ENCODE results near the gene ECT2.
"Not testable (repeated sequence)": the region's sequence is repeated elsewhere in the genome, so short reads cannot be mapped to it uniquely, and the experiment has no call there.

Gene ECT2

DNA sequence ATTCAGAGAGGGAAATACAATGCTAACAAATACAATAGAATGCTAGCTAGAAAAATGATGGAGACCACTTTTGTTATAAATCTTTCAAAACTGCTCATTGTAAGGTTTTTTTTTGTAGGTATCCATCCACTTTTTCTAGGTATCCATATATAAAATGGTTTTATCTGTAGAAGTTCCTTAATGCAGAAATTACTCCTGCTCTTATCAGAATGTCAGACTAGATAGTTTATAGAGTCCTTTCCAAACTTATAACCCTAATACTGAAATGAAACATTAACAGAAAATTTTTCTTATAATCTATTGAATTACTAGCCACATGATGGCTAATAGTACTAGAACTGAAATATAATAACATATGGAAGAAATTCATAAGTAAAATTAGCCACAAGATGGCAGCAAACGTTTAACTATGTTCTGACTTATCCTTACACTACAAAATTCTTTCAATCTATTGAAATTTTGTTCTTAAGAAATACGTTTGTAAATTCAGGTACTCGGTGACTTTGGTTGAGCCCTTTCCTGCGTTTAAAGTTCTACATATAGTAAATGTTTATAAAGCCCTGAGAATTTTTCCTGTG, 58.5 kb downstream of the ECT2 start:
- no peak for DNase-seq (ENCODE audit: low read depth in 2 of 2)

- DNase-seq (ENCODE audit: low read depth in 2 of 2), result no peak
Measured at GRCh38 chr3:172811099-172811498, 60.6 kb downstream of the ECT2 start.

DNA sequence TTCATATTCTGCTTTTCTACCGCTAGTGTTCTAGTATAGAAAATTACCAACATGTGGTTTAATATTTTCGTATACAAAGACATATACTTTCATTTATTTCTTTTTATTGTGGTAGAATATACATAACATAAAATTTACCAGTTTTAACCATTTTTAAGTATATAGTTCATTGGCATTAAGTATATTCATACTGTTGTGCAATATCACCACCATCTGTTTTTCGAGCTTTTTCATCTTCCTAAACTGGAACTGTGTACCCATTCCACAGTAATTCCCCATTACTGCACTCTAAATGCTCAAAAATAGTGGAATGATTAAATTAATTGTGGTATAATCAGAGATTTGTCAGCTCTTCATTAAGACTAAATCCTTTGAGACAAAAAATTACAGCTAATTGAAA, 62.9 kb downstream of the ECT2 start:
- no peak for DNase-seq (ENCODE audit: low read depth in 2 of 2)

- no peak for DNase-seq (ENCODE audit: low read depth in 2 of 2)
Measured at GRCh38 chr3:172814738-172815137, 64.2 kb downstream of the ECT2 start.

DNA sequence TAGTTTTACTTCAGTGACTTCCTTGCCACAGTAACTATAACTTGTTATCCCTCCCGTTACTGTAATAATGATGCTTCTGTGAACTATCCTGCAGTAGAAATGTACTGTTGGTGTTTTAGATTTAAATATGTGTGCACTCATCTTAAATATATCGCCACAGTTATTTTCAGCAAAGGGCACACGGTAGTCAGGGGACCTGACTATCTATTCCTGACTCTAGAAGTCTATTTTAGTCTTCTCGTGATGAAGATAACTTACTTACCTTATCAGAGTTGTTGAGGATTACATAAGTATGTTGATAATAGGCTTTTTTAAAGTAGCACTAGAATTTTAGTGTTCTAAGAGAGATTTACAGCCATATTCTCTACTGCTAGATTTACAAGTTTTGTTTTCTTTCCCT, 65.3 kb downstream of the ECT2 start:
- no peak for DNase-seq (ENCODE audit: low read depth in 2 of 2)

DNA sequence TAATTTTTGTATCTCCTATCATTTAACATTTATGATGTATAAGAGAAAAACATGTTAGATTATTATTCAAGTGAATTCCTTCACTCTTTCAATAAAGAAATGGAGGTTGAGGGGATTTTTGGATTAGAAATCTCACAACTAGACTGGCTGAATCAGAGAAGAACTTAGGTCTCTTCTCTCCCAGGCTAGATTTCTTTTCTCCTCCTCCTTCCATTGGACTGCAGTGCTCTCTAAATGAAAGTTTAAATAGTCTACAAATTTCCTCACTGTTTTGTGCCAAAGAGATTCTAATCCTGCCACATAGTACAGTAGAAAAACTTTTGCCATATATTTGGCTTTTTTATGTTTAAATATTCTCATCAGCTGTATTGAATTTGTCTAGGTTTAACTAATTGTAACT, 65.8 kb downstream of the ECT2 start:
- DNase-seq (ENCODE audit: low read depth in 2 of 2), result no peak

DNA sequence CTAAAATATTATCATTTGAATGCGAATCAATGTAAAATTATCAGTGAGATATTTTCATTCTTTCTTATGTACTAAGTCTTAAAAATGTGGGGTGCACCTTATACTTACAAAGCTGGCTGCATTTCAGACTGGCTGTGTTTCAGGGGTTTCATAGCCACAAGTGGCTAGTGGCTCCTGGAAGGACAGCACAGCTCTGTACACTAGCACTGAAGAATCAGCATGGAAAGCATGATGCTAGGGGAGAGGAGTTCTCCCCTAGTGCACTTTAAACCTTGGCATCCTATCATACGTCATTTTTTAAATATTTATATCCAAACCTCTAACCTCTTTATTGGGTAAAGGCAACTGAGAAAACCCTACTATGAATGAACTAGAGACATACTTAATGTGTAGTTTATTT, 66.4 kb downstream of the ECT2 start:
- no peak for DNase-seq (ENCODE audit: low read depth in 2 of 2)

DNA sequence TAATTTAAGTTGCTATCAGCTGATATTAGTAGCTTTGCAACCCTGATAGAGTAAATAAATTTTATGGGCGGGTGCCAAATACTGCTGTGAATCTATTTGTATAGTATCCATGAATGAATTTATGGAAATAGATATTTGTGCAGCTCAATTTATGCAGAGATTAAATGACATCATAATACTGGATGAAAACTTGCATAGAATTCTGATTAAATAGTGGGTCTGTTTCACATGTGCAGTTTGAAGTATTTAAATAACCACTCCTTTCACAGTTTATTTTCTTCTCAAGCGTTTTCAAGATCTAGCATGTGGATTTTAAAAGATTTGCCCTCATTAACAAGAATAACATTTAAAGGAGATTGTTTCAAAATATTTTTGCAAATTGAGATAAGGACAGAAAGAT, 70.0 kb downstream of the ECT2 start:
- DNase-seq (ENCODE audit: low read depth in 2 of 2), result no peak

GRCh38 chr3:172824229-172824628, 73.7 kb downstream of the ECT2 start:
- no peak for DNase-seq (ENCODE audit: low read depth in 2 of 2)

DNA sequence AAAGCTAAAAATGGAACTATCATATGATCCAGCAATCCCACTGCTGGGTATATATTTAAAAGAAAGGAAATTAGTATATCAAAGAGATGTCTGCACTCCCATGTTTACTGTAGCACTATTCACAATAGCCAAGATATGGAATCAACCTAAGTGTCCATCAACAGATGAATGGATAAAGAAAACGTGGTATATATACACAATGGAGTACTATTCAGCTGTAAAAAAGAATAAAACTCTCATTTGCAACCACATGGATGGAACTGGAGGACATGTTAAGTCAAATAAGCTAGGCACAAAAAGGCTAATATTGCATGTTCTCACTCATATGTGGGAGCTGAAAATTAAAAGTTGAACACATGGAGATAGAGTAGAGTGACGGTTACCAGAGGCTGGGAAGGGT, 76.7 kb downstream of the ECT2 start:
- DNase-seq (ENCODE audit: low read depth in 2 of 2), result not testable (repeated sequence)

- no peak for DNase-seq (ENCODE audit: low read depth in 2 of 2)
Measured at GRCh38 chr3:172832983-172833382, 82.5 kb downstream of the ECT2 start.

GRCh38 chr3:172836390-172836997, 86.0 kb downstream of the ECT2 start:
- no peak for DNase-seq (ENCODE audit: low read depth in 2 of 2)

GRCh38 chr3:172839679-172840078, 89.2 kb downstream of the ECT2 start:
- no peak for DNase-seq (ENCODE audit: low read depth in 2 of 2)

- no peak for DNase-seq (ENCODE audit: low read depth in 2 of 2)
Measured at GRCh38 chr3:172840463-172840862, 89.9 kb downstream of the ECT2 start.

GRCh38 chr3:172840913-172841312, 90.4 kb downstream of the ECT2 start:
- DNase-seq (ENCODE audit: low read depth in 2 of 2), result no peak

DNA sequence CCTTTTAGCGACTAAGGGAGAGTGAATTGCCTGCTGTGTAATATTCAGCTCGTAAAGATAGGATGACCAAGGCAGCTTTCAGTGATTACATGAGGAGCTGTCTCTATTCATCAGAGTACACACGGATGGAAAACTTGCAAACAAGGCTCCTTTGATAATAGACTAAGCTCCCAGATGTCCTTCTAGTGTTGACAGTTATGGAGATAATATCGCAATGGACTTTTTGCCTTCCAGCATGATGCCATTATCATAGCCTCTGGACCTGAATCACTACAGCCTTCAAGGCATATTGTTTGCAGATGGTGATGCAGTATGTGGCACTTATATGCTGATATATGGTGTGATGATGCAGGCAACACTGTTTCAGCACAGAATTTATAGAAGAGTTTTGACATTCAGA, 93.9 kb downstream of the ECT2 start:
- no peak for DNase-seq (ENCODE audit: low read depth in 2 of 2)

DNA sequence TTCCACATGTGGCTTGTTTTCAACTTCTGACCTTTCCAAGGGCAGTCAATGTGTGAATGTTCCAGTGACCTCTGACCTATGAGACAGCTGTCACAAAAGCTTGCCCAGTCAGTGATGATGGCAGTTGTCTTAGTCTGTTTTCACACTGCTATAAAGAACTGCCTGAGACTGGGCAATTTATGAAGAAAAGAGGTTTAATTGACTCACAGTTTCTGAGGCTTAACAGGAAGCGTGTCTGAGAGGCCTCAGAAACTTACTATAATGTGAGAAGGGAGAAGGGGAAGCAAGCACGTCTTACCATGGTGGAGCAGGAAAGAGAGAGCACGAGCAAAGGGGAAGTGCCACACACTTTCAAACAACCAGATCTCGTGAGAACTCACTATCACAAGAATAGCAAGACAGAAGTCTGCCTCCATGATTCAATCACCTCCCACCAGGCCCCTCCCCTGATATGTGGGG, 95.6 kb downstream of the ECT2 start:
- DNase-seq (ENCODE audit: low read depth in 2 of 2), result no peak

- no peak for DNase-seq (ENCODE audit: low read depth in 2 of 2)
Measured at GRCh38 chr3:172846706-172847105, 96.2 kb downstream of the ECT2 start.

GRCh38 chr3:172847292-172847691, 96.8 kb downstream of the ECT2 start:
- DNase-seq (ENCODE audit: low read depth in 2 of 2), result no peak

GRCh38 chr3:172848910-172849309, 98.4 kb downstream of the ECT2 start:
- no peak for DNase-seq (ENCODE audit: low read depth in 2 of 2)

GRCh38 chr3:172853005-172853404, 102.5 kb downstream of the ECT2 start:
- no peak for DNase-seq (ENCODE audit: low read depth in 2 of 2)

GRCh38 chr3:172853921-172854666, 103.6 kb downstream of the ECT2 start:
- no peak for DNase-seq (ENCODE audit: low read depth in 2 of 2)

DNA sequence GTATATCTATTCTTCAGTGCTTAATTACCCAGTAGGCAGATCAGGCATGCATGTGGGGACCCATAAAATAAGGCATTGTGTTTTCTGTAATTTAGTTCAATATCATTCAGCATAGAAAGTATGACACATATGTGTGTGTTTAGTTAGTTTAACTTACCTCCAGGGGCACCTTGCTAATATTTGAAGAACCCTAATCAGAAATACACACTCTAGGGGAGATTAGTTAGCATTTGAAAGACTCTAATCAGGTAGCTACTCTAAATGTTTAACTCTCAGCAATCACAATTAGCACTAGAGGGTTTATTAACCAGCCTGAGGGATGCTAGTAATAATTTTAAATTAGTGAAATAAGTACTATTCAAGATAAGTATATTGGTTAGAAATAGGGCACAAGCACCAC, 104.5 kb downstream of the ECT2 start:
- DNase-seq (ENCODE audit: low read depth in 2 of 2), result no peak
